Ovary (tissue), 9 donors: ENCODE data around the gene AMFR. TPM values are rescaled to one million over a fixed set of nuclear protein-coding genes. Genes with fewer than 3 reads are reported as not detected.

ENCODE experiments used
- DNase-seq, 5 donors: peaks; one replicate each; pipeline ENCODE4 v3.0.0-alpha.2; 2019 to 2020
- H3K27ac ChIP-seq, 2 donors: fragments of 200-600 bp; one replicate each; pipeline versions ENCODE4 v1.5.1 to v1.8.0; 2019 to 2022
- H3K27me3 ChIP-seq: fragments of 200-600 bp; one replicate; pipeline ENCODE4 v1.8.0; 2022
- H3K36me3 ChIP-seq: fragments of 200-600 bp; sonication (generic); one replicate; pipeline ENCODE4 v1.5.1; 2019
- H3K4me1 ChIP-seq: one replicate; pipeline ENCODE4 v1.8.1; 2013; ENCODE audit warnings: mild to moderate bottlenecking, moderate library complexity; ENCODE audit not compliant: insufficient read depth
- H3K4me3 ChIP-seq: fragments of 200-600 bp; sonication (generic); one replicate; pipeline ENCODE4 v1.5.1; 2017
- H3K9me3 ChIP-seq, 2 donors: fragments of 200-600 bp in 1 of 2; sonication (generic) in 1 of 2; one replicate each; pipeline versions ENCODE4 v1.5.1 to v1.8.1; 2013 to 2019; ENCODE audit warnings: mild to moderate bottlenecking in 1 of 2, moderate library complexity in 1 of 2
- CTCF ChIP-seq, 3 donors: fragments of 450-650 bp in 2 of 3; fragments of 200-600 bp in 1 of 3; IDR thresholded peaks; one replicate each; pipeline versions ENCODE4 v1.5.1 to v1.8.0; 2016 to 2022; ENCODE audit warnings: antibody characterized with exemption in 3 of 3, mild to moderate bottlenecking in 1 of 3
- EP300 ChIP-seq: sonication (generic); formaldehyde crosslinking; IDR thresholded peaks from one replicate; pipeline ENCODE4 v1.6.1; 2017; ENCODE audit warnings: antibody characterized with exemption
- POLR2A ChIP-seq: fragments of 450-650 bp; IDR thresholded peaks from one replicate; pipeline ENCODE4 v1.6.1; 2017; ENCODE audit warnings: antibody characterized with exemption, mild to moderate bottlenecking, moderate library complexity
- WGBS, 3 donors: extraction: QIAGEN DNeasy Blood & Tissue Kit in 1 of 3; methylation state at CpG; one replicate each; pipeline versions ENCODE4 v1.1.5 to v1.1.7; 2013 to 2017; 5-methylcytosine and 5-hydroxymethylcytosine counted together
- intact Hi-C, 4 donors: fragments of 100-400 bp; cut with DNase I; formaldehyde crosslinking; loops; one replicate each; pipeline versions ENCODE4 v1.11.0 to v1.15.1; 2022 to 2023
- polyA plus RNA-seq, 2 donors: library from polyadenylated mRNA; stranded (reverse); fragments of 200-250 nt in 1 of 2; fragments of 350-450 nt in 1 of 2; fragmentation: Illumina TruSeq in 1 of 2; extraction: RNeasy Lipid Tissue Mini Kit (QIAGEN cat#74804) in 1 of 2; gene quantifications; one replicate each; pipeline ENCODE4 v1.2.3, GENCODE V29; 2013 to 2014
- total RNA-seq, 7 donors: library from RNA; depleted of rRNA in 2 of 7; stranded (reverse); fragments of >200 nt in 2 of 7; fragmentation: NEBNext Ultra II Directional in 3 of 7; extraction: Animal tissue kit (Norgen Biotek cat#: 25700) in 3 of 7; gene quantifications; one replicate each; pipeline versions ENCODE4 v1.1.0 to v1.2.4, GENCODE V29; 2016 to 2023
- donor health status: DM: no; HTN: no; CAD: no; lungs with moderate emphysema.
- donor health status: DM: no; HTN: no; CAD: no.
- donor health status: Bipolar disorder and iron deficiency.
- donor health status: DM: yes; HTN: yes; CAD: no.
- donor health status: DM: no; HTN: no; CAD: no.
- donor health status: DM: yes; HTN: yes; CAD: no.

AMFR gene
- total and polyA plus RNA-seq, 9 donors = 94.1 to 130 (median 107) TPM

GRCh38 chr16:56436258-56436657 is 10.9 kb upstream of the AMFR start:
- Histone ChIP-seq H3K27ac (no peak overlapping the region), H3K27me3 (no peaks in the 10 kb centered on the region), H3K36me3 (no peaks in the 10 kb centered on the region), H3K9me3 (no peaks in the 10 kb centered on the region), H3K4me3 (no peak overlapping the region), H3K4me1 (no peaks in the 10 kb centered on the region)
- DNase-seq = no peak
- intact Hi-C loops = no loop called here
- no peak for TF ChIP-seq POLR2A
- TF ChIP-seq EP300 = no peak
- no peak for TF ChIP-seq CTCF (IDR thresholded peaks at IDR 0.05)

DNA sequence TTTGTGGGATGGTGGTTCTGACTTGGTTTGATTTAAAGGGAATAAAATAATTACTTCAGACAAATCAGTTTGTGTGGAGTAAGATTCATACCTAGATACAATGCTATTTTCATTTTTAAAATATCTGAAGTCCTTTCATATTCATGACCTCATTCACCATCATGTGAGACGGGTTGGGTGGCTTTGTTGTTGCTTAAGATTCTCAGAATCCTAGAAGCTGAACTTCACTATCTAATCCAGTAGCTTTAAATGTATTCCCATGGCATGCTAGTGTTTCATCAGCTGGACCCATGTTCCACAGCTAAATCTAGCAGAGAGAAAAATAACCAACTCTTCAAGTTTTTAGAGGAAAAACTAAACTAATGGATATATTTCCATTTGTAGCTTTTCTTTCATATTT is 2.7 kb upstream of the AMFR start:
- H3K27me3 ChIP-seq = no peaks in the 10 kb centered on the region
- H3K27ac ChIP-seq = no peak overlapping the region
- no peak overlapping the region for H3K4me3 ChIP-seq
- H3K36me3 ChIP-seq = no peaks in the 10 kb centered on the region
- intact Hi-C loops = no loop called here
- TF ChIP-seq POLR2A = no peak
- no peak for TF ChIP-seq CTCF (IDR thresholded peaks at IDR 0.05)
- TF ChIP-seq EP300 = no peak
- H3K4me1 ChIP-seq = no peaks in the 10 kb centered on the region
- DNase-seq = no peak
- 77 to 96% (median 80%) methylated on average over 1 of the region's 1 CpG for WGBS, 3 donors
- no peaks in the 10 kb centered on the region for H3K9me3 ChIP-seq

- 84 to 91% (median 87%) methylated on average over 4 of the region's 4 CpGs for WGBS, 3 donors
- Histone ChIP-seq H3K27ac (no peak overlapping the region), H3K27me3 (no peaks in the 10 kb centered on the region), H3K4me1 (peaks cover 12% of the 10 kb centered on the region), H3K9me3 (no peaks in the 10 kb centered on the region), H3K36me3 (no peaks in the 10 kb centered on the region), H3K4me3 (no peak overlapping the region)
- DNase-seq = no peak
- intact Hi-C loops = no loop called here
- TF ChIP-seq POLR2A = no peak
- no peak for TF ChIP-seq EP300
- TF ChIP-seq CTCF (IDR thresholded peaks at IDR 0.05) = no peak
These were observed 1.2 kb upstream of the AMFR start for GRCh38 chr16:56426585-56426984.

DNA sequence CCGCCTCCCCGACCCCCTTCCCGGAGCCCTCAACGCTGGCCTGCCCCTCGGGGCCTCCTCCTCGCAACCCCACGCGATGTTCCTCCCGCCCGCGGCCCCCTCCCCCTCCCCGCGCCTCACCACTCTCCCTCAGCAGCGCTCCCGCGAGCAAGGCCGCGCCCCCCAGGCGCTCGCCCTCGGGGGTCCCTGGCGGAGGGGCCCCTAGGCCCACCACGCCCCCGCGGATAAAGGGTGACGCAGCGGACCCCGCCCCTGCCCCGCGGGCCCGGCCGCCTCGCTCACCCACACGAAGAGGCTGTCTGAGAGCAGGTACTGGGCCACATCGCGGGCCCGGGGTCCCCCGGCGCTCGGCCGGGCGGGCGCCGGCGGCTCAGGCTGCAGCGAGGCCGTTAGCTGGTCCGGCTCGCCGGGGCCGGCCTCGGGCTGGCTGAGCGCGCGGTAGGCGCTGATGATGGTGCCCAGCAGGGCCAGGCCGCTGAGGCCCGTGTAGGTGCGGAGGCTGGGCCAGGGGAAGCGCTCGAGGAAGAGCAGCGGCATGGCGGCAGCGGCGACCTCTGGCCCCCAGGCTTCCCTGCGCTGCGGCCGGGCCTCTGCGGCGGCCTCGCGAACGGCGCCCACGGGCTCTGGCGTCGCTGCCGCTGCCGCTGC is 430 bp downstream of the AMFR start:
- Histone ChIP-seq H3K27me3 (no peaks in the 10 kb centered on the region), H3K4me1 (peaks cover 13% of the 10 kb centered on the region), H3K36me3 (no peaks in the 10 kb centered on the region), H3K4me3 (peak overlapping the region; percentile 85), H3K27ac (peak overlapping the region; percentile 86 to 90), H3K9me3 (no peaks in the 10 kb centered on the region)
- no peak for TF ChIP-seq CTCF (IDR thresholded peaks at IDR 0.05)
- peak; percentile 16 for TF ChIP-seq POLR2A
- TF ChIP-seq EP300 = no peak
- intact Hi-C loops = no loop called here
- 0 to 1% (median 1%) methylated on average over 30 to 79 of the region's 79 CpGs for WGBS, 3 donors
- DNase-seq = peak; percentile 53 to 78 (median 67)
